ENCODE results near the gene E4F1. TPM values are rescaled to one million over a fixed set of nuclear protein-coding genes. Genes with fewer than 3 reads are reported as not detected.

E4F1 gene
- total and polyA plus RNA-seq, 2 experiments from 2014 or later: 27.7 to 55.4 TPM

DNA sequence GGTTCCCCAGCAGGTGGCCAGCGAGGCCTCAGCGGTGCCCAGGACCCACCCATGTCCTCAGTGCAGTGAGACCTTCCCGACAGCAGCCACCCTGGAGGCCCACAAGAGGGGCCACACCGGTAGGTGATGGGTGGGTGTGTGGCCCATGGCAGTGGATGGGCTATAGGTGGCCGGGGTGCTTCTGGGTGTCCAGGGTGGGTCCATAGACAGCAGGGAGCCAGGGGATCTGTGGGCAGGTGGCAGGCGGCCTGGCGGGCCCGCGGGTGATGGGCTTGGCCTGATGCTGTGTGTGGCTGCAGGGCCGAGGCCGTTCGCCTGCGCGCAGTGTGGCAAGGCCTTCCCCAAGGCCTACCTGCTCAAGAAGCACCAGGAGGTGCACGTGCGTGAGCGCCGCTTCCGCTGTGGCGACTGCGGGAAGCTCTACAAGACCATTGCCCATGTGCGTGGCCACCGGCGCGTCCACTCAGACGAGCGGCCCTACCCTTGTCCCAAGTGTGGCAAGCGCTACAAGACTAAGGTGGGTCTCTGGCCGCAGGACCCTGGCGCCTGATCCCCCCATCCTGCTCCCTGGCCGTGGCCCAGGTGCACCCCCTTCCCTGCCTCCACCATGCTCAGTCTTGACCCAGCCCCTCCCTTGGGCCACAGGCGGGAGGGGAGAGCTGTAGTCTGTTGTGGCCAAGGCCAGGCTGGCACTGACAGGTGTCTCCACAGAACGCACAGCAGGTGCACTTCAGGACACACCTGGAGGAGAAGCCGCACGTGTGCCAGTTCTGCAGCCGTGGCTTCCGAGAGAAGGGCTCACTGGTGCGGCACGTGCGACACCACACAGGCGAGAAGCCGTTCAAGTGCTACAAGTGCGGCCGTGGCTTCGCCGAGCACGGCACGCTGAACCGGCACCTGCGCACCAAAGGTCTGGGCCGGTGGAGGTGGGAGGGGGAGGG is 10.8 kb downstream of the E4F1 start:
- Histone ChIP-seq H3K4me1 (ENCODE audit: low read depth) (peaks cover 8% of the 10 kb centered on the region), H3K36me3 (peaks cover 40% of the 10 kb centered on the region), H3K27me3 (peaks cover 15% of the 10 kb centered on the region), H3K4me3 (no peak overlapping the region), H3K27ac (no peak overlapping the region), H3K9me3 (ENCODE audit: low read depth) (no peaks in the 10 kb centered on the region)
- DNase-seq (ENCODE audit: low read depth in 1 of 2, low spot score in 1 of 2): no peak
- TF ChIP-seq, protein P1, sequence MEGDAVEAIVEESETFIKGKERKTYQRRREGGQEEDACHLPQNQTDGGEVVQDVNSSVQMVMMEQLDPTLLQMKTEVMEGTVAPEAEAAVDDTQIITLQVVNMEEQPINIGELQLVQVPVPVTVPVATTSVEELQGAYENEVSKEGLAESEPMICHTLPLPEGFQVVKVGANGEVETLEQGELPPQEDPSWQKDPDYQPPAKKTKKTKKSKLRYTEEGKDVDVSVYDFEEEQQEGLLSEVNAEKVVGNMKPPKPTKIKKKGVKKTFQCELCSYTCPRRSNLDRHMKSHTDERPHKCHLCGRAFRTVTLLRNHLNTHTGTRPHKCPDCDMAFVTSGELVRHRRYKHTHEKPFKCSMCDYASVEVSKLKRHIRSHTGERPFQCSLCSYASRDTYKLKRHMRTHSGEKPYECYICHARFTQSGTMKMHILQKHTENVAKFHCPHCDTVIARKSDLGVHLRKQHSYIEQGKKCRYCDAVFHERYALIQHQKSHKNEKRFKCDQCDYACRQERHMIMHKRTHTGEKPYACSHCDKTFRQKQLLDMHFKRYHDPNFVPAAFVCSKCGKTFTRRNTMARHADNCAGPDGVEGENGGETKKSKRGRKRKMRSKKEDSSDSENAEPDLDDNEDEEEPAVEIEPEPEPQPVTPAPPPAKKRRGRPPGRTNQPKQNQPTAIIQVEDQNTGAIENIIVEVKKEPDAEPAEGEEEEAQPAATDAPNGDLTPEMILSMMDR (IDR thresholded peaks at IDR 0.05; ENCODE audit: low read depth, low read length): no peak

GRCh38 chr16:2234813-2235170 is 11.4 kb downstream of the E4F1 start:
- TF ChIP-seq, protein P1 (IDR thresholded peaks at IDR 0.05; ENCODE audit: low read depth, low read length): no peak

DNA sequence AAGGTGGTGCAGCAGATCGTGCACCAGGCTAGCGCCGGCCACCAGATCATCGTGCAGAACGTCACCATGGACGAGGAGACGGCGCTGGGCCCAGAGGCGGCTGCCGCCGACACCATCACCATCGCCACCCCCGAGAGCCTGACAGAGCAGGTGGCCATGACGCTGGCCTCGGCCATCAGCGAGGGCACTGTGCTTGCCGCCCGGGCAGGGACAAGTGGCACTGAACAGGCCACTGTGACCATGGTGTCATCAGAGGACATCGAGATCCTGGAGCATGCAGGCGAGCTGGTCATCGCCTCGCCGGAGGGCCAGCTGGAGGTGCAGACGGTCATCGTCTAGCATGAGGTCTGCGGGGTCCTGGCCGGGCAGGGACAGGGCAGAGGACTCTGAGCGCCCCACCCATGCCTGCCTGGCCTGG is 11.9 kb downstream of the E4F1 start:
- Histone ChIP-seq H3K9me3 (ENCODE audit: low read depth) (no peaks in the 10 kb centered on the region), H3K4me3 (no peak overlapping the region), H3K27ac (no peak overlapping the region), H3K4me1 (ENCODE audit: low read depth) (peaks cover 8% of the 10 kb centered on the region), H3K27me3 (peaks cover 15% of the 10 kb centered on the region), H3K36me3 (peaks cover 34% of the 10 kb centered on the region)
- no peak for DNase-seq (ENCODE audit: low read depth in 1 of 2, low spot score in 1 of 2)
- TF ChIP-seq, protein P1 (IDR thresholded peaks at IDR 0.05; ENCODE audit: low read depth, low read length): no peak

More at GRCh38 chr16:2234813-2235170, 11.4 kb downstream of the E4F1 start:
- no peak for DNase-seq (ENCODE audit: low read depth in 1 of 2, low spot score in 1 of 2)
- peaks cover 37% of the 10 kb centered on the region for H3K36me3 ChIP-seq
- peaks cover 15% of the 10 kb centered on the region for H3K27me3 ChIP-seq
- H3K4me1 ChIP-seq (ENCODE audit: low read depth): peaks cover 8% of the 10 kb centered on the region
- H3K27ac ChIP-seq: no peak overlapping the region
- H3K4me3 ChIP-seq: no peak overlapping the region
- no peaks in the 10 kb centered on the region for H3K9me3 ChIP-seq (ENCODE audit: low read depth)

GRCh38 chr16:2235695-2236336 is 12.4 kb downstream of the E4F1 start:
- no peak overlapping the region for H3K4me3 ChIP-seq
- H3K36me3 ChIP-seq: peaks cover 34% of the 10 kb centered on the region
- no peak for DNase-seq (ENCODE audit: low read depth in 1 of 2, low spot score in 1 of 2)
- peaks cover 15% of the 10 kb centered on the region for H3K27me3 ChIP-seq
- TF ChIP-seq, protein P1 (IDR thresholded peaks at IDR 0.05; ENCODE audit: low read depth, low read length): no peak
- no peaks in the 10 kb centered on the region for H3K9me3 ChIP-seq (ENCODE audit: low read depth)
- H3K27ac ChIP-seq: no peak overlapping the region
- peaks cover 8% of the 10 kb centered on the region for H3K4me1 ChIP-seq (ENCODE audit: low read depth)

- H3K9me3 ChIP-seq (ENCODE audit: low read depth): no peaks in the 10 kb centered on the region
- TF ChIP-seq, protein P1 (IDR thresholded peaks at IDR 0.05; ENCODE audit: low read depth, low read length): no peak
- H3K36me3 ChIP-seq: peaks cover 34% of the 10 kb centered on the region
- H3K4me1 ChIP-seq (ENCODE audit: low read depth): peaks cover 8% of the 10 kb centered on the region
- peaks cover 15% of the 10 kb centered on the region for H3K27me3 ChIP-seq
- no peak within 1 kb of the TSS for H3K27ac ChIP-seq
- peak; percentile 41 to 80 for DNase-seq (ENCODE audit: low read depth in 1 of 2, low spot score in 1 of 2)
- peak within 1 kb of the TSS; percentile 28 for H3K4me3 ChIP-seq
Measured at GRCh38 chr16:2236337-2237101, 13.1 kb downstream of the E4F1 start, which contains the start of gene DNASE1L2. DNASE1L2 (plus strand) TSS chr16:2236444; CDS start chr16:2236817, 373 bp downstream.

Measured in cardiac muscle cell (in vitro differentiated cells and primary cell).